ENCODE data around the gene MIS18A. TPM values are rescaled to one million over a fixed set of nuclear protein-coding genes. Genes with fewer than 3 reads are reported as not detected.

MIS18A gene
- total and polyA plus RNA-seq, 2 experiments from 2014 or later: 46.1 to 133 TPM

DNA sequence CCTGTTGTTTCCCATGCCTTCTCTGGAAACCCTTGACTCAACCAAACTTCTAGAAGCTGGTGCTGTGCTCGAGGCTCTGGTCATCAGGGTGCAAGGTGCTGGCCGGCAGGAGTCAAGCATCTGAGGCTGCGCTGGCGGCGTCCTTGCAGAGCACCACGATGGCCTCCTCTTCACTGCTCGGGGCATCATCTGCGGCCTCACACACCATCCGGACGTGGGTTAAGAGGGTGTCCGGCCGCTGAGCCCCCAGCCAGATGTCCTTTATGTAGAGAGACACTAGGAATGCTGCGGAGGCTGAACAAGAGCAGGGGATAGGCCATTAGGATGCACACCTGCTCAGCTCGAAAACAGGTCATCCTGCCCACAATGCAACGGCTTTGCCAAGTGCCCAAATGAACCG, 36.0 kb upstream of the MIS18A start:
- Histone ChIP-seq H3K4me1 (ENCODE audit: insufficient read depth) (no peaks in the 10 kb centered on the region), H3K27me3 (ENCODE audit: insufficient read depth) (no peaks in the 10 kb centered on the region), H3F3A (replicated peaks; ENCODE audit: low read depth) (no peaks in the 10 kb centered on the region), H3K4me3 (no peak overlapping the region), H3K36me3 (ENCODE audit: insufficient read depth) (peaks cover 42% of the 10 kb centered on the region), H3K4me2 (no peak overlapping the region), H2AFZ (no peak overlapping the region), H3K79me2 (replicated peaks; ENCODE audit: insufficient read depth) (no peaks in the 10 kb centered on the region; the same call in 1 of the 2 replicates), H3K9me2 (ENCODE audit: insufficient read depth) (no peaks in the 10 kb centered on the region), H4K20me1 (replicated peaks; ENCODE audit: insufficient read depth) (peaks cover 3% of the 10 kb centered on the region), H3K27ac (ENCODE audit: low read depth) (no peak overlapping the region)
- Mint-ChIP-seq H3K4me3 (no peak overlapping the region), H3K27ac (no peak overlapping the region), H3K9me3 (no peaks in the 10 kb centered on the region), H3K27me3 (ENCODE audit: insufficient read depth, low read depth, poor library complexity) (peaks cover 5% of the 10 kb centered on the region), H3K36me3 (ENCODE audit: low read depth) (peaks cover 55% of the 10 kb centered on the region), H3K4me1 (peaks cover 4% of the 10 kb centered on the region; the same call in 1 of the 3 replicates)
- no peak for DNase-seq (ENCODE audit: low spot score)
- TF ChIP-seq EZH2phosphoT487 (IDR thresholded peaks at IDR 0.05; ENCODE audit: unreplicated experiment) (no peak), CREB1 (CRISPR knock-in tag; IDR thresholded peaks at IDR 0.05; ENCODE audit: low read depth) (no peak), ZNF331 (CRISPR knock-in tag; IDR thresholded peaks at IDR 0.05; ENCODE audit: low read depth) (no peak), POLR2AphosphoS5 (IDR thresholded peaks at IDR 0.05; ENCODE audit: low read depth) (no peak), NANOG (IDR thresholded peaks at IDR 0.05; ENCODE audit: borderline replicate concordance) (no peak), EZH2 (IDR thresholded peaks at IDR 0.05; ENCODE audit: low read depth, unreplicated experiment) (no peak), STAT1 (IDR thresholded peaks at IDR 0.05; ENCODE audit: unreplicated experiment) (no peak), ZNF114 (CRISPR knock-in tag; IDR thresholded peaks at IDR 0.05) (no peak), JUNB (IDR thresholded peaks at IDR 0.05; ENCODE audit: unreplicated experiment) (no peak)
- TF ChIP-seq, protein P1, sequence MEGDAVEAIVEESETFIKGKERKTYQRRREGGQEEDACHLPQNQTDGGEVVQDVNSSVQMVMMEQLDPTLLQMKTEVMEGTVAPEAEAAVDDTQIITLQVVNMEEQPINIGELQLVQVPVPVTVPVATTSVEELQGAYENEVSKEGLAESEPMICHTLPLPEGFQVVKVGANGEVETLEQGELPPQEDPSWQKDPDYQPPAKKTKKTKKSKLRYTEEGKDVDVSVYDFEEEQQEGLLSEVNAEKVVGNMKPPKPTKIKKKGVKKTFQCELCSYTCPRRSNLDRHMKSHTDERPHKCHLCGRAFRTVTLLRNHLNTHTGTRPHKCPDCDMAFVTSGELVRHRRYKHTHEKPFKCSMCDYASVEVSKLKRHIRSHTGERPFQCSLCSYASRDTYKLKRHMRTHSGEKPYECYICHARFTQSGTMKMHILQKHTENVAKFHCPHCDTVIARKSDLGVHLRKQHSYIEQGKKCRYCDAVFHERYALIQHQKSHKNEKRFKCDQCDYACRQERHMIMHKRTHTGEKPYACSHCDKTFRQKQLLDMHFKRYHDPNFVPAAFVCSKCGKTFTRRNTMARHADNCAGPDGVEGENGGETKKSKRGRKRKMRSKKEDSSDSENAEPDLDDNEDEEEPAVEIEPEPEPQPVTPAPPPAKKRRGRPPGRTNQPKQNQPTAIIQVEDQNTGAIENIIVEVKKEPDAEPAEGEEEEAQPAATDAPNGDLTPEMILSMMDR (conservative IDR thresholded peaks at IDR 0.05; ENCODE audit: low read depth in 2 of 2): no peak
- TF ChIP-seq, protein P2, sequence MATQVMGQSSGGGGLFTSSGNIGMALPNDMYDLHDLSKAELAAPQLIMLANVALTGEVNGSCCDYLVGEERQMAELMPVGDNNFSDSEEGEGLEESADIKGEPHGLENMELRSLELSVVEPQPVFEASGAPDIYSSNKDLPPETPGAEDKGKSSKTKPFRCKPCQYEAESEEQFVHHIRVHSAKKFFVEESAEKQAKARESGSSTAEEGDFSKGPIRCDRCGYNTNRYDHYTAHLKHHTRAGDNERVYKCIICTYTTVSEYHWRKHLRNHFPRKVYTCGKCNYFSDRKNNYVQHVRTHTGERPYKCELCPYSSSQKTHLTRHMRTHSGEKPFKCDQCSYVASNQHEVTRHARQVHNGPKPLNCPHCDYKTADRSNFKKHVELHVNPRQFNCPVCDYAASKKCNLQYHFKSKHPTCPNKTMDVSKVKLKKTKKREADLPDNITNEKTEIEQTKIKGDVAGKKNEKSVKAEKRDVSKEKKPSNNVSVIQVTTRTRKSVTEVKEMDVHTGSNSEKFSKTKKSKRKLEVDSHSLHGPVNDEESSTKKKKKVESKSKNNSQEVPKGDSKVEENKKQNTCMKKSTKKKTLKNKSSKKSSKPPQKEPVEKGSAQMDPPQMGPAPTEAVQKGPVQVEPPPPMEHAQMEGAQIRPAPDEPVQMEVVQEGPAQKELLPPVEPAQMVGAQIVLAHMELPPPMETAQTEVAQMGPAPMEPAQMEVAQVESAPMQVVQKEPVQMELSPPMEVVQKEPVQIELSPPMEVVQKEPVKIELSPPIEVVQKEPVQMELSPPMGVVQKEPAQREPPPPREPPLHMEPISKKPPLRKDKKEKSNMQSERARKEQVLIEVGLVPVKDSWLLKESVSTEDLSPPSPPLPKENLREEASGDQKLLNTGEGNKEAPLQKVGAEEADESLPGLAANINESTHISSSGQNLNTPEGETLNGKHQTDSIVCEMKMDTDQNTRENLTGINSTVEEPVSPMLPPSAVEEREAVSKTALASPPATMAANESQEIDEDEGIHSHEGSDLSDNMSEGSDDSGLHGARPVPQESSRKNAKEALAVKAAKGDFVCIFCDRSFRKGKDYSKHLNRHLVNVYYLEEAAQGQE (IDR thresholded peaks at IDR 0.05; ENCODE audit: unreplicated experiment): no peak
- TF ChIP-seq, protein P3, sequence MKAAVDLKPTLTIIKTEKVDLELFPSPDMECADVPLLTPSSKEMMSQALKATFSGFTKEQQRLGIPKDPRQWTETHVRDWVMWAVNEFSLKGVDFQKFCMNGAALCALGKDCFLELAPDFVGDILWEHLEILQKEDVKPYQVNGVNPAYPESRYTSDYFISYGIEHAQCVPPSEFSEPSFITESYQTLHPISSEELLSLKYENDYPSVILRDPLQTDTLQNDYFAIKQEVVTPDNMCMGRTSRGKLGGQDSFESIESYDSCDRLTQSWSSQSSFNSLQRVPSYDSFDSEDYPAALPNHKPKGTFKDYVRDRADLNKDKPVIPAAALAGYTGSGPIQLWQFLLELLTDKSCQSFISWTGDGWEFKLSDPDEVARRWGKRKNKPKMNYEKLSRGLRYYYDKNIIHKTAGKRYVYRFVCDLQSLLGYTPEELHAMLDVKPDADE (IDR thresholded peaks at IDR 0.05): no peak
- TF ChIP-seq, protein P4, sequence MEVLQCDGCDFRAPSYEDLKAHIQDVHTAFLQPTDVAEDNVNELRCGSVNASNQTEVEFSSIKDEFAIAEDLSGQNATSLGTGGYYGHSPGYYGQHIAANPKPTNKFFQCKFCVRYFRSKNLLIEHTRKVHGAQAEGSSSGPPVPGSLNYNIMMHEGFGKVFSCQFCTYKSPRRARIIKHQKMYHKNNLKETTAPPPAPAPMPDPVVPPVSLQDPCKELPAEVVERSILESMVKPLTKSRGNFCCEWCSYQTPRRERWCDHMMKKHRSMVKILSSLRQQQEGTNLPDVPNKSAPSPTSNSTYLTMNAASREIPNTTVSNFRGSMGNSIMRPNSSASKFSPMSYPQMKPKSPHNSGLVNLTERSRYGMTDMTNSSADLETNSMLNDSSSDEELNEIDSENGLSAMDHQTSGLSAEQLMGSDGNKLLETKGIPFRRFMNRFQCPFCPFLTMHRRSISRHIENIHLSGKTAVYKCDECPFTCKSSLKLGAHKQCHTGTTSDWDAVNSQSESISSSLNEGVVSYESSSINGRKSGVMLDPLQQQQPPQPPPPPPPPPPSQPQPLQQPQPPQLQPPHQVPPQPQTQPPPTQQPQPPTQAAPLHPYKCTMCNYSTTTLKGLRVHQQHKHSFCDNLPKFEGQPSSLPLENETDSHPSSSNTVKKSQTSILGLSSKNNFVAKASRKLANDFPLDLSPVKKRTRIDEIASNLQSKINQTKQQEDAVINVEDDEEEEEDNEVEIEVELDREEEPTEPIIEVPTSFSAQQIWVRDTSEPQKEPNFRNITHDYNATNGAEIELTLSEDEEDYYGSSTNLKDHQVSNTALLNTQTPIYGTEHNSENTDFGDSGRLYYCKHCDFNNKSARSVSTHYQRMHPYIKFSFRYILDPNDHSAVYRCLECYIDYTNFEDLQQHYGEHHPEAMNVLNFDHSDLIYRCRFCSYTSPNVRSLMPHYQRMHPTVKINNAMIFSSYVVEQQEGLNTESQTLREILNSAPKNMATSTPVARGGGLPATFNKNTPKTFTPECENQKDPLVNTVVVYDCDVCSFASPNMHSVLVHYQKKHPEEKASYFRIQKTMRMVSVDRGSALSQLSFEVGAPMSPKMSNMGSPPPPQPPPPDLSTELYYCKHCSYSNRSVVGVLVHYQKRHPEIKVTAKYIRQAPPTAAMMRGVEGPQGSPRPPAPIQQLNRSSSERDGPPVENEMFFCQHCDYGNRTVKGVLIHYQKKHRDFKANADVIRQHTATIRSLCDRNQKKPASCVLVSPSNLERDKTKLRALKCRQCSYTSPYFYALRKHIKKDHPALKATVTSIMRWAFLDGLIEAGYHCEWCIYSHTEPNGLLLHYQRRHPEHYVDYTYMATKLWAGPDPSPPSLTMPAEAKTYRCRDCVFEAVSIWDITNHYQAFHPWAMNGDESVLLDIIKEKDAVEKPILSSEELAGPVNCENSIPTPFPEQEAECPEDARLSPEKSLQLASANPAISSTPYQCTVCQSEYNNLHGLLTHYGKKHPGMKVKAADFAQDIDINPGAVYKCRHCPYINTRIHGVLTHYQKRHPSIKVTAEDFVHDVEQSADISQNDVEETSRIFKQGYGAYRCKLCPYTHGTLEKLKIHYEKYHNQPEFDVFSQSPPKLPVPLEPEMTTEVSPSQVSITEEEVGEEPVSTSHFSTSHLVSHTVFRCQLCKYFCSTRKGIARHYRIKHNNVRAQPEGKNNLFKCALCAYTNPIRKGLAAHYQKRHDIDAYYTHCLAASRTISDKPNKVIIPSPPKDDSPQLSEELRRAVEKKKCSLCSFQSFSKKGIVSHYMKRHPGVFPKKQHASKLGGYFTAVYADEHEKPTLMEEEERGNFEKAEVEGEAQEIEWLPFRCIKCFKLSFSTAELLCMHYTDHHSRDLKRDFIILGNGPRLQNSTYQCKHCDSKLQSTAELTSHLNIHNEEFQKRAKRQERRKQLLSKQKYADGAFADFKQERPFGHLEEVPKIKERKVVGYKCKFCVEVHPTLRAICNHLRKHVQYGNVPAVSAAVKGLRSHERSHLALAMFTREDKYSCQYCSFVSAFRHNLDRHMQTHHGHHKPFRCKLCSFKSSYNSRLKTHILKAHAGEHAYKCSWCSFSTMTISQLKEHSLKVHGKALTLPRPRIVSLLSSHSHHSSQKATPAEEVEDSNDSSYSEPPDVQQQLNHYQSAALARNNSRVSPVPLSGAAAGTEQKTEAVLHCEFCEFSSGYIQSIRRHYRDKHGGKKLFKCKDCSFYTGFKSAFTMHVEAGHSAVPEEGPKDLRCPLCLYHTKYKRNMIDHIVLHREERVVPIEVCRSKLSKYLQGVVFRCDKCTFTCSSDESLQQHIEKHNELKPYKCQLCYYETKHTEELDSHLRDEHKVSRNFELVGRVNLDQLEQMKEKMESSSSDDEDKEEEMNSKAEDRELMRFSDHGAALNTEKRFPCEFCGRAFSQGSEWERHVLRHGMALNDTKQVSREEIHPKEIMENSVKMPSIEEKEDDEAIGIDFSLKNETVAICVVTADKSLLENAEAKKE (CRISPR knock-in tag; IDR thresholded peaks at IDR 0.05): no peak
- ATAC-seq: no peak
